Dedifferentiated amniotic fluid mesenchymal stem cell (primary cell): ENCODE measurements around the gene RPL7L1.
"Not testable (repeated sequence)": the region's sequence is repeated elsewhere in the genome, so short reads cannot be mapped to it uniquely, and the experiment has no call there.

Source experiments
- DNase-seq: peaks from one replicate; pipeline ENCODE4 v3.0.0-alpha.2; 2016; ENCODE audit errors: extremely low spot score

Gene RPL7L1

DNA sequence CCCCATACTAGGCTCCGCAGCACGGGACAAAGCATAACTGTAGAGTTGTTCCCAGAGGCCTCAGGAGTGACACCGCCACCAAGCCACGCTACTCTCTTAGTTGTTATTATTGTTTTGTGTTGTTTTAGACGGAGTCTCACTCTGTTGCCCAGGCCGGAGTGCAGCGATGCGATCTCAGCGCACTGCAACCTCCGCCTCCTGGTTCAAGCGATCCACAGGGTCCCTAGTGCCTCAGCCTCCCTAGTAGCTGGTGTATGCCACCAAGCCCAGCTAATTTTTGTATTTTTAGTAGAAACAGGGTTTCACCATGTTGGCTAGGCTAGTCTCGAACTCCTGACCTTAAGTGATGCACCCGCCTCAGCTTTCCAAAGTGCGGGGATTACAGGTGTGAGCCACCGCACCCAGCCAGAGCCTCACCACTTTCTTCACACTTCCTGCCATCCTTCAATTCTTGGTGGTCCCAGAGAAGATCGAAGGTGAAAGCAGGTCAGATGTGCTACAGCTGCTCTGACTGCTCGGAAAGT, 11.8 kb downstream of the RPL7L1 start:
- no peak for DNase-seq

DNA sequence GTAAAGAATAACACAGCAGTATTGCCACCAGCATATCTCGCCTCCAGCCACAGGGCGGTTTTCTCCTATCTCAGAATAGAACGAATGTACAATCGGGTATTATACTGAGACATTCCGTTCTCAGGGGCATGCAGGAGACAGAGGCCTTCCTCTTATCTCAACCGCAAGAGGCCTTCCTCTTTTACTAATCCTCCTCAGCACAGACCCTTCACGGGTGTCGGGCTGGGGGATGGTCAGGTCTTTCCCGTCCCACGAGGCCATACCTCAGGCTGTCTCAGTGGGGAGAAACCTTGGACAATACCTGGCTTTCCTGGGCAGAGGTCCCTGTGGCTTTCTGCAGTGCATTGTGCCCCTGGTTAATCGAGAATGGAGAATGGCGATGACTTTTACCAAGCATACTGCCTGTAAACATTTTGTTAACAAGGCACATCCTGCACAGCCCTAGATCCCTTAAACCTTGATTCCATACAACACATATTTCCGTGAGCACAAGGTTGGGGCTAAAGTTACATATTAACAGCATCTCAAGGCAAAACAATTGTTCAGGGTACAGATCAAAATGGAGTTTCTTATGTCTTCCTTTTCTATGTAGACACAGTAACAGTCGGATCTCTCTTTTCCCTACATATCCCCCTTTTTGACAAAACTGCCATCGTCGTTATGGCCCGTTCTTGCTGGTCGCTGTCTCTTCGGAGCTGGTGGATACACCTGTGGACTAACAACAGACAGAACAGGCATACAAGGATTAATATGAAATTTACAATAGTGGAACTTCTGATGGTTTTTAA, 14.8 kb downstream of the RPL7L1 start:
- not testable (repeated sequence) for DNase-seq

DNA sequence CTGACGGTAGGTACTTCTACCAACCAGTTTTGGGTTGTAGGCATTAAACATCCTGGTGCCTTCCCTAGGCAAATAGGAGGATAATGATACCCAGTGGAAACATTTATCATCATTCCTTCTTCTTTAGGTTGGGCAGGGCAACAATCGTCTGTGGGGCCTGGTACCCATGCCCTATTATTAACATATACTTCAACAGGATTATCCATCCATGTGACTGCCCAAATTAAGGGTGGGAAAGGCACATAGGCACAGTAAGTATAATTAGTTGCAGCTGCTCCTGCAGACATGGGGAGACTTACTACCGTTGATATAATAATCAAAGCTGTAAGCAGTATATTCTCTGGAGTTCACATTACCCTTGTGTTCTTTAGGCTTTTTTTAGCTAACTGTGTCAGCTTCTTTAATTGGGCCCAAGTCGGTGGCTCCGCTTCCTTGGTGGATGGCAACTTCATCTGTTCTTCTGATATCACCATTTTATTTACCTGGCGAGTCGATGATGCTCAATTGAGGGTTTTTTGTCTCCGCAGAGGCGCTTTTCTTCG, 16.8 kb downstream of the RPL7L1 start:
- no peak for DNase-seq

DNA sequence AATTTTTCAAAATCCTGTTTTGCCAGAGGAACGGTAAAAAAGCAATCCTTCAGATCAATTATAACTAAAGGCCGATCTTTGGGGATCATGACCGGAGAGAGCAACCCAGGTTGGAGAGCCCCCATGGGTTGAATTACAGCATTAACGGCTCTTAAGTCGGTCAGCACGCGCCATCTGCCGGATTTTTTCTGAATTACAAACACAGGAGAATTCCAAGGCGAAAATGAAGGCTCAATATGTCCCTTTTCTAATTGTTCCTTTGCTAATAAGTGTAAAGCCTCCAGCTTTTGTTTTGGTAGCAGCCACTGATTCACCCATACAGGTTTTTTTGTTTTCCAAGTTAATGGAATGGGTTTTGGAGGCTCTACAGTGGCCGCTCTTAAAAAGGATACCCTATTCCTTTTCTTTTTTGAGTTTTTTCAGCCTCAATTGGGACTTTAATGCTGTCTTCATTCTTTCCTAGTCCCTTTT, 19.5 kb downstream of the RPL7L1 start:
- DNase-seq, result peak; percentile 70

DNA sequence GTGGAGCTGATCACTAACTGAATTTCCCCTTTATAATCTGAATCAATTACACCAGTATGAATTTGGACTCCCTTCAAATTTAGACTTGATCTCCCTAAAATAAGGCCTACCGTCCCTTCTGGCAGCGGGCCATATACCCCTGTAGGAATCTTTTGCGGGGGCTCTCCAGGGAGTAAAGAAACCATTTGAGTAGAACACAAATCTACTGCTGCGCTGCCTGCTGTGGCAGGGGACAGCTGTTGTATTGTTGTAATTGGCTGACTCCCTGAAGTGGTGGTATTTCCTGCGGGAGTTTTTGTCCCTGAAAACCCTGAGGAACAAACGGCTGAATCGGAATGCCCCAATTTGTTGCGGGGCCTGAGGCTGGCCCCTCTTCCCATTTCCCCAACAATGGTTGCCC, 20.5 kb downstream of the RPL7L1 start:
- no peak for DNase-seq

DNA sequence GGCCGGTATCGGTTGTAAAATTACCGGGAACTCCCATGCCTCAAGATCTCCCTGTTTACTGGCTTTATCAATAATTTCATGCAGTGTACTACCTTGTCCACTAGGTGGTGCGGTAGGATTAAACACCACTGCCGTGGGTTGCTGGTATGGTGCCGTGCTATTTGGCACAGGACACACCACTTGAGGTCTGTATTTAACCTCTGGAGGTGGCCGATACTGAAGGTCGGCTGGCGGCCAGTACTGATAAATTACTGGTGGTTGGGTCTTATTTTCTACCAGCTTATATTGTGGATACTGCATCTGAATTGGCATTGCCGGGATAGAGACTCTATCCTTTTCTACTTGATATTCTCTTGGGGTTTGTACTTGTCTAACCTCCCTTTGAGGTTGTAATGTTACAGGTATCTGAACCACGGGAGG, 22.1 kb downstream of the RPL7L1 start:
- peak; percentile 83 for DNase-seq

DNA sequence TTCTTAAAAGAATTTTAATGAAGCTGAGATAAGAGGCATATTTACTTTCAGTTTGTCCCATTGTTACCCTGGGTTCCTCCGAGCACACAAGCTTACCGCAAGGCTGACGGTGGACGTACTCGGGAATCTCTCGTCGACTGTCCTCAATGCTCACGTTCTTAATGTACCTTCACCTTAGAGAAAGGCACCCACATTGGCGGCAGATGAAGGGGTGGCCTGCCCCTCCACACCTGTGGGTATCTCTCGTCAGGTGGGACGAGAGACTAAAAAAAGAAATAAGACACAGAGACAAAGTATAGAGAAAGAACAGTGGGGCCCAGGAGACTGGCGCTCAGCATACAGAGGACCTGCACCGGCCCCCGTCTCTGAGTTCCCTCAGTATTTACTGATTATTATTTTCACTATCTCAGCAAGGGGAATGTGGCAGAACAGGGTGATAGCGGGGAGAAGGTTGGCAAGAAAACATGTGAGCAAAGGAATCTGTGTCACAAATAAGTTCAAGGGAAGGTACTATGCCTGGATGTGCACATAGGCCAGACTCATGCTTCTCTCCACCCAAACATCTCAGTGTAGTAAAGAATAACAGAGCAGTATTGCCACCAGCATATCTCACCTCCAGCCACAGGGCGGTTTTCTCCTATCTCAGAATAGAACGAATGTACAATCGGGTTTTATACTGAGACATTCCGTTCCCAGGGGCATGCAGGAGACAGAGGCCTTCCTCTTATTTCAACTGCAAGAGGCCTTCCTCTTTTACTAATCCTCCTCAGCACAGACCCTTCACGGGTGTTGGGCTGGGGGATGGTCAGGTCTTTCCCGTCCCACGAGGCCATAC, 23.2 kb downstream of the RPL7L1 start:
- DNase-seq, result not testable (repeated sequence)

DNA sequence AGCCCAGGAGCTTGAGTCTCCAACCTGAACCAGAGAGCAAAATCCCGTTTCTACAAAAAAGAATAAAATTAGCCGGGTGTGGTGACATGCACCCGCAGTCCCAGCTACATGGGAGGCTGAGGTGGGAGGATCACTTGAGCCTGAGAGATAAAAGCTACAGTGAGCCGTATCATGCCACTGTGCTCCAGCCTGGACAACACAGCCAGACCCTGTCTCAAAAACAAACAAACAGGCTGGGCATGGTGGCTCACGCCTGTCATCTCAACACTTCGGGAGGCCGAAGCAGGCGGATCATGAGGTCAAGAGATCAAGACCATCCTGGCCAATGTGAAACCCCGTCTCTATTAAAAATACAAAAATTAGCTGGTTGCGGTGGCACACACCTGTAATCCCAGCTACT, 25.1 kb downstream of the RPL7L1 start:
- no peak for DNase-seq

DNA sequence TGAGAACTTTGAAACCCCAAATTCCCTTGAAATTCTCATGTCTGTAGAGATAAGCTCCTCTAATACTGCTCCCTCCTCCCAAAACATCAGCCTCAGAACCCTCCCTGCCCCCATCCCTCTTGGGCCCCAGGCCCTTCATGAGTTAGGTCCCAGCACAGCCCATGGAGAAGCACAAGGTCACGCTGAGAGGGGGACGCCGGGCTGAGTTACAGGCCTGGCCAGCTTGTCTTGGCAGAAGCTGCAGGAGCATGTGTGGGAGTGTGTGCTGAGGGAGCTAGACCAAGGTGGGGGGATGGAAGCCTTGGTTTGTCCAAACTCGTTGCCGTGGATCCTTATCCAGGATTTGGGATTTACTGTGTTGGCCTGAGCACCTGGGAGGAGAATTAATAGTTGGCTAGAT, 27.9 kb downstream of the RPL7L1 start:
- DNase-seq, result no peak

DNA sequence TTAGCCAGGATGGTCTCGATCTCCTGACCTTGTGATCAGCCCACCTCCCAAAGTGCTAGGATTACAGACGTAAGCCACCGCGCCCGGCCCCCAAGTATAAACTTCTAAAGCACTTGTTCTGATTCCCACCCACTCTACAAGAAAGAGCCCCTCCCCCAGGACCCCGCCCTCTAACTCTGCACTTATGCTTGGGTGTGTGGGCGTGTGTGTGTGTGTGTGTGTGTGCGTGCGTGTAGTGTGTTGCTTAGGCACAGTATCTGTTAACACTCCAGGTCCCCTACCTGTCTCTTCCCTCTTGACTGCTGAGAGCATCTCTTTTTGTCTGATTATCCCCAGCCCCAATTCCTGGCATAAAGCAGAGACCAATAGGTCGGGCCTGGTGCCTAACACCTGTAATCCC, 30.4 kb downstream of the RPL7L1 start:
- DNase-seq, result no peak

DNA sequence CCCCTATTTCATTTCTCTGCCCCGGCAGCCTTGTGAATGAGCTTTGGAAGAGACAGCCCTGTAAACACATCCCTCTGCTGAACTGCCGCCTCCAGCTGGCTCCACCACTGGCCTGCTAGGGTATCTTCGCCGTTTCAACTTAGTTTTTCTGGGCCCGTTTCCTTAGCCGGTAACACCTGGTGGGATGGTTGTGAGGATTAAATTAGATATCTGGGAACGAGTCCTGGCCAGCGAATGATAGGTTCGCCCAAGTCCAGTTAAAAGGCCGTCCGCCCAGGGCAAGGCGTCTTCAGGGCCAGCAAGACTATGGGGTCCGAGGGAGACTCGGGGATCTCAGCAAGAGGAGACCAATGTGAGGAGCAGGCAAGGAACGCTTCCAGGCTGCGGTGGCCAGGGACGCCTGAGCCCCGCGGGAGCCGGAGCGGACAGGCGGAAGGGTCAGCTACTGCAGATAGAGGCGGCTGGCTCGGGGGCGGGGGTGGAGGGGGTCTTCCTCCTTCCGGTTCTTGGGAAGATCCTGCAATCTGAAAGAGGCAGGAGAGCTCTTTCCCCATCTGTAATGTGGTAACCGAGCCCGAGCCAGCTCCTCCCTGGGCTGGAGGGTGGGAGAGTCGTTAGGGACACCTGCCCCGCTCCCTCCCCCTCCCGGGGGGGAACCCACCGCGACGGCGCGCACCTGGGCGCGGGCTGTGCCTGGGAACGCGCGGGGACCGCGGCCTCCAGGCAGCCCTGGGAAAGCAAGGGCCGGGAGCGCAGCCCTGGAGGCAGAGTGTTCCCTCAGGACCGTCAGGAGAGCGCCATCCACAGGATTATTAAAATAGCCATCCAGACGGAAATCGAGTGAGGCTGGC, 32.0 kb downstream of the RPL7L1 start:
- DNase-seq, result no peak

DNA sequence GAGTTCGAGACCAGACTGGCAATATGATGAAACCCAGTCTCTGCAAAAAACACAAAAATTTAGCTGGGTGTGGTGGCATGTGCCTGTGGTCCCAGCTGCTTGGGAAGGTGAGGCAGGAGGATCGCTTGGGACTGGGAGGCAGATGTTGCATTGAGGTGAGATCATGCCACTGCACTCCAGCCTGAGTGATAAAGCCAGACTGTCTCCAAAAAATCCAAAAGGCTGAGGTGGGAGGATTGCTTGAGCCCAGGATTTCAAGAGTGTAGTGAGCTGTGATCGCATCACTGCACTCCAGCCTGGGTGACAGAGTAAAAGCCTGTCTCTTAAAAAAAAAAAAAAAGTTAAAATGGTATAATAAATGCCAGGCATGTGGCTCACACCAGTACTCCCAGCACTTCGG, 35.1 kb downstream of the RPL7L1 start:
- DNase-seq, result no peak

DNA sequence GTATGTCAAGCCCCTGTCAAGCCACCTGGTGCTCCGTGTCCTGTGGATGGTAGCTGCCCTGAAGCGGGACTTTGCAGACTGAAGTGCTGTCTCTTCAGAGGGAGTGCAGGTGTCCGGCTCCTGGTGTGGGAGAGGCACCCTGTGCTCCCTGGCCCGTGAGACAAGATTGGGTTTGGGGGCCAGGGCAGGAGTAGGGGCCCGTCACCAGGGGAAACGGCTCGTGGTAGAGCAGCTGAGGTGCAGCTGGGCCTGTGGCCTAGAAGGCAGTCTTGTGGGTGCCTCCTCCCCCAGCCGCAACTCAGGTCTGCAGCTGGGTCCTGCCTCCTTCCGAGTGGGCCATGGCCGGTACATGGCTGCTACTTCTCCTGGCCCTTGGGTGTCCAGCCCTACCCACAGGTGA, 36.3 kb downstream of the RPL7L1 start, which contains the start of gene PTCRA:
PTCRA (plus strand) TSS at position 322 of the 400 bp plus-strand sequence; CDS start at position 339, 17 bp downstream.
- no peak for DNase-seq

DNA sequence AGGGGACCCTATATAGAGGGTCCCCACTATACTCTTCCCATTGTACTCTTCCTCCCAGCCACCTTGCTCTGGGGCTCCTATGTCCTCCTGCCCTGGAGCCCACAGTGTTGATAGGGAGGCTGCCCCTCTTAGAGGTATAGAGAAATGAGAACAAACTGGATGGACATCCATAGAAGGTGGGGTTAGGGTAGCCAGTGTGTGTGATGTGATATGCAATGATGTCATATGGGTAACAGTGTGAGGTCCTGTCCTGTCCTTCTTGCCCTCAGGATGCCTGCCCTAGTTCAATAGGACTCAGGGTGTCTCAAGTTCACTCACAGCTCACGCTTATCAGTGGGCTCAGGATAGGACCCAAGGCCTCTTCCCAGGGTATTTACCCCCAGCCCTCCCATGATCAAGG, 36.9 kb downstream of the RPL7L1 start:
- DNase-seq, result no peak

DNA sequence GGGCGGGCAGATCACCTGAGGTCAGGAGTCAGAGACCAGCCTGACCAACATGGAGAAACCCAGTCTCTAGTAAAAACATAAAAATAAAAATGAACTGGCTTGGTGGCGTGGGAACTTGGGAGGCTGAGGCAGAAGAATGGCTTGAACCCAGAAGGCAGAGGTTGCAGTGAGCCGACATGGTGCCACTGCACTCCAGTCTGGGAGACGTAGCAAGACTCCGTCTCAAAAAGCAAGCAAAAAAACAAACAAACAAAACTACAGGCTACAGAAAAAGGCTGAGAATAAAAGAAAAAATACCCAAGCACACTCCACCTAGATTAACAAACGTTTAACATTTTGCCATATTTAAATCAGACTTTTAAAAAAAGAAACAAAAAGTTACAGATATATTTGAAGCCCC, 42.4 kb downstream of the RPL7L1 start:
- DNase-seq, result no peak

DNA sequence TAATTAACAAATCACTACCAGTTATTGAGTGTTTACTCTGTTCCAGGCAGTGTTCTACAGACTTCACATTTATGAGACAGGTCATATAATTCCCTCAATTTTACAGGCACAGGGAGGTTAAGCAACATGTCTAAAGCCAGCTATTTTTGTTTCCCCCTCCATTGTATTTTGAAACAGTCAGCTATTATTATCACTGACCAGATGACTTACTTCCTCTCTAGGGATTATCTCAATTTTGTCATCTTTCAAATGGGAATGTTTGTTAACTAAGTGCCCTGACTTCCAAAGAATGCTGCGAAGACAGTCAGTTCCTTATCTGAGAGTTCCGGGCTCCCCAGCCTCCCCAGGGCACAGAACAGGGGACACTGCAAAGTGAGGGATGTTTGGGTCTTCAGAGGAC, 44.2 kb downstream of the RPL7L1 start:
- DNase-seq, result no peak

DNA sequence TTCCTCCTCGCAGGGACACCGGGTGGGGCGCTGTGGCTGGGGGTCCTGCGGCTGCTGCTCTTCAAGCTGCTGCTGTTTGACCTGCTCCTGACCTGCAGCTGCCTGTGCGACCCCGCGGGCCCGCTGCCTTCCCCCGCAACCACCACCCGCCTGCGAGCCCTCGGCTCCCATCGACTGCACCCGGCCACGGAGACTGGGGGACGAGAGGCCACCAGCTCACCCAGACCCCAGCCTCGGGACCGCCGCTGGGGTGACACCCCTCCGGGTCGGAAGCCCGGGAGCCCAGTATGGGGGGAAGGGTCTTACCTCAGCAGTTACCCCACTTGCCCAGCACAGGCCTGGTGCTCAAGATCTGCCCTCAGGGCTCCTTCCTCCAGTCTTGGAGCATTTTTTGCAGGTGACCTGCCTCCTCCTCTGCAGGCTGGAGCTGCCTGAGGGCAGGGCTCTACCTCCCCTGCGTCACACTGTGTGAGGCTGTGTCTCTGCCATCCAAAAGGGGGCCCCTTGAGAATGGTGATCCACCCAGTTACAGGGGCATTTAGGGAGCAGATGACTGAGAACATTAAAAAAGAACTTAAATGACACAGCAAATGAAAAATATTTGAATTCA, 45.9 kb downstream of the RPL7L1 start:
- no peak for DNase-seq

DNA sequence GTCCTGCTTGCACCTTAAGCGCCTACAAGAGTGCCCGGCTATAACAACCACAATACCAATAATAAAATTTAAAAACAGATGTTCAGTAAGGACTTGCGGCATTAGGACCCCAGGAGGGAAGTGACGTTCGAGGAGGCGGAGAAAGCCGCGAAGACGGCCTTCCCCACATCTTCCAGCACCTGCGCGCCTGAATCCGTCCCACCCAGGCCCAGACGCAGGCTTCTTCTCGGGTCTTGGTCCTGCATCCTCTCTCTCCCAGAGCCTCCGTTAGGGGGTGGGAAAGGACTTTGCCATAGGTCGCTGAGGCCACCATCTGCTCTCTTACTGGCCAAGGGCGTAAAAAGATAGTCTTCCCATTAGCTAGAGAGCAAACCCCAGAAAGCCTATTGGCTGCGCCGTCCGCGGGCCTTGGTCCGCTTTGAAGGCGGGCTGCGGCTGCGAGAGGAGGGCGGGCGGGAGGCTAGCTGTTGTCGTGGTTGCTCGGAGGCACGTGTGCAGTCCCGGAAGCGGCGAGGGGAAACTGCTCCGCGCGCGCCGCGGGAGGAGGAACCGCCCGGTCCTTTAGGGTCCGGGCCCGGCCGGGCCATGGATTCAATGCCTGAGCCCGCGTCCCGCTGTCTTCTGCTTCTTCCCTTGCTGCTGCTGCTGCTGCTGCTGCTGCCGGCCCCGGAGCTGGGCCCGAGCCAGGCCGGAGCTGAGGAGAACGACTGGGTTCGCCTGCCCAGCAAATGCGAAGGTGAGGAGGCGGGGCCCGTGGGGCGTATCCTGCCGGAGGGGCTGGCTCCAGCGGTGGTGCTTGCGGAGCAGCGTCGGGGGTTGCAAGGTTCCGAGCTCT, 49.8 kb downstream of the RPL7L1 start, which contains the start of gene CNPY3:
CNPY3 (plus strand) TSS at position 495 of the 835 bp plus-strand sequence; CDS start at position 586, 91 bp downstream.
- peak; percentile 92 for DNase-seq

DNA sequence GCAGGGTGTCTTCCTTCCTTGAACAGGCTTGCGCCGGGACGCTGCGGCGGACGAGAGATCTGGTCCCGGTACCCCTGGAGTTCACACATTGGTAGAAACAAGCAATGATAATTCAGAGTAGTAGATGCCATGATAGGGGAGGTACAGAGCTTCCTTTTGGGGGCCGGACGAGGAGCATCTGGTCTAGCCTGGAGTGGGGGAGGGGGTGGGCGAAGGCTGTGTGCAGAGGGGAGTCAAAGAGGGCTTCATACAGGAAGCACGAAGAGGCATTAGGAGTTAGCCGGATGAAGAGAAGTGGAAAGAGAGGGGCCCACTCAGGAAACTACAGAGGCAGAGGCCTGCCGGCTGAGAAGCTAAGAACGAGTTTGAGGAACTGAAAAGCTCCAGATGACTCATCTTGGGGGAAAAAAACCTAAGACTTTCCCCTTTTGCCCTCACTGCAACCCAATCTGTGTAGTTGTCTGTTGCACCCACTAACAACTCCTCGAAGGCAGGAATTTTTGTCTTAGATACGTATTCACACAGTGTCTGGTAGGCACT, 50.5 kb downstream of the RPL7L1 start:
- peak; percentile 68 for DNase-seq

DNA sequence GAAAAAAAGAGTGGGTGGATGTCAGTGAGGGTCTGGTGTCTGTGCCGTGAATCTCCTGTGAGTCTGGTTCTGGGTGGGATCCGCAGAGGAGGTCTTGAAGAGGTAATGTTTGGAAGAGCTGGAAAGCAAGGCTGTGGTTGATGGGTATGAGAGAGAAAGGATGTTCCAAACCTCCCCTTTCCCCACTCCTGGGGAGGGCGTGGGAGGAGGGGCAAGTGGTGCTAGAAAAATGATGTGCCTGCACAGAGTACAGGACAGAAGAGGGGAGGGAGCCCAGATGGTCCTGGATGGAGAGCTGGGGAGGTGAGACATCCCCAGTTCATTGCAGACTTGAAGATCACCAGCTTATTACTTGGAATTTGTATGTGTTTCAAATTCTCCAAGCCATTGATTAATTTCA, 53.0 kb downstream of the RPL7L1 start:
- no peak for DNase-seq
